Calu3 (cell line): ENCODE measurements around the gene CXCR5. TPM values are rescaled to one million over a fixed set of nuclear protein-coding genes. Genes with fewer than 3 reads are reported as not detected.

Experiments used
- BruUV-seq: library from RNA; stranded (reverse); fragments of 400-500 nt; replicated peaks from 2 replicates; lab custom pipeline; 2021; lab: Mats Ljungman, UMichigan
- CTCF ChIA-PET: fragments of 300-600 bp; sonication (Branson Sonifier 250); formaldehyde crosslinking; loops from one replicate; lab custom pipeline; 2022; ENCODE audit warnings: antibody characterized with exemption; lab: Charles Lee
- DNase-seq: peaks from one replicate; pipeline ENCODE4 v3.0.0; 2022
- H3K27ac Mint-ChIP-seq: one replicate; pipeline ENCODE4 v1.8.0; 2022; ENCODE audit warnings: mixed read lengths; ENCODE audit not compliant: unreplicated experiment
- H3K27me3 Mint-ChIP-seq: one replicate; pipeline ENCODE4 v1.8.0; 2022; ENCODE audit warnings: mixed read lengths; ENCODE audit not compliant: unreplicated experiment
- H3K36me3 Mint-ChIP-seq: one replicate; pipeline ENCODE4 v1.8.0; 2022; ENCODE audit warnings: mild to moderate bottlenecking, moderate library complexity, mixed read lengths; ENCODE audit not compliant: insufficient read depth, unreplicated experiment
- H3K4me1 Mint-ChIP-seq: one replicate; pipeline ENCODE4 v1.8.0; 2022; ENCODE audit warnings: mild to moderate bottlenecking, low read depth, mixed read lengths; ENCODE audit not compliant: unreplicated experiment
- H3K4me3 Mint-ChIP-seq: one replicate; pipeline ENCODE4 v1.8.0; 2022; ENCODE audit warnings: mild to moderate bottlenecking, low read depth, moderate library complexity, mixed read lengths; ENCODE audit not compliant: unreplicated experiment
- H3K9me3 Mint-ChIP-seq: one replicate; pipeline ENCODE4 v1.8.0; 2022; ENCODE audit warnings: low read depth, mixed read lengths; ENCODE audit not compliant: unreplicated experiment
- intact Hi-C: fragments of 100-400 bp; cut with micrococcal nuclease; formaldehyde crosslinking; loops from one replicate; pipeline ENCODE4 v1.10.0; 2022; ENCODE audit not compliant: unreplicated experiment
- total RNA-seq: library from RNA; stranded (reverse); gene quantifications from 2 replicates; pipeline ENCODE4 v1.2.3, GENCODE V29; 2022
- TF ChIP-seq, protein P1 (sequence below): fragments of 200-600 bp; IDR thresholded peaks from one replicate; pipeline ENCODE4 v1.8.0; 2022; ENCODE audit warnings: antibody characterized with exemption; ENCODE audit not compliant: unreplicated experiment

Gene CXCR5
- total RNA-seq, 1 experiment from 2014 or later, result not detected

DNA sequence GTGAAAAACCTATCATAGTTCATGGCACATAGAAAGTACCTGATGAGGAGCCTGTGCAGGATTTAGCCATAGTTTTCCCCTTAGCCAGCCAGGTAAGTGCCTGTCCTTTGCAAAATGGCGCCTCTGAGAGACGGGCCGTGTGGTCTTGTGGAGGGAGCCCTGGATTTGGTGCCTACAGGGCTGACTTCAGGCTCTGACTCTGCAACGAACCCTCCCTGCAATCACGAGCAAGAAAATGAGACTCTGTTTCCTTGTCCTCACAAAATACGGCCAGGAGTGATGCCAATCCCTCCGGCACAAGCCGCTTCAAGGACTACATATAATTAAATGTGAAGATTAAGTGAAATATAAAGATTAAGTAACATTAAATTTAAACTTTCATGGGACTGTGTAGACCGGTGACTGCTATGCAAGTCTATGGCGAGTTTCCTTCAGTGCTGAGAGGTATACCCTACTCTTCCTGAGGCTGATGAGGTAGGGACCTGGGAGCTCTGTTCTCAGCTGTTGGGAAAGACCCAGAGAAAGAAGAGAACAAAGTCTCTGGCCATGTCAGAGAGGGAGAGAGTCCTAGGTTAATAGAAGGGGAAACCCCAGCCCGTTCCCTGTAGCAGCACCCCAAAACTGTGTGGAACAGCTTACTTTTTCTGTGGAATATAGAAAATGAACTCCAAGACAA, 6.1 kb upstream of the CXCR5 start:
- H3K27me3 Mint-ChIP-seq, result peaks cover 4% of the 10 kb centered on the region
- H3K9me3 Mint-ChIP-seq, result no peaks in the 10 kb centered on the region
- no peak overlapping the region for H3K27ac Mint-ChIP-seq
- CTCF ChIA-PET, result no interaction called here
- BruUV-seq, result no TSS peak
- no peaks in the 10 kb centered on the region for H3K36me3 Mint-ChIP-seq
- intact Hi-C loops, result no loop called here
- DNase-seq, result no peak
- TF ChIP-seq, protein P1, sequence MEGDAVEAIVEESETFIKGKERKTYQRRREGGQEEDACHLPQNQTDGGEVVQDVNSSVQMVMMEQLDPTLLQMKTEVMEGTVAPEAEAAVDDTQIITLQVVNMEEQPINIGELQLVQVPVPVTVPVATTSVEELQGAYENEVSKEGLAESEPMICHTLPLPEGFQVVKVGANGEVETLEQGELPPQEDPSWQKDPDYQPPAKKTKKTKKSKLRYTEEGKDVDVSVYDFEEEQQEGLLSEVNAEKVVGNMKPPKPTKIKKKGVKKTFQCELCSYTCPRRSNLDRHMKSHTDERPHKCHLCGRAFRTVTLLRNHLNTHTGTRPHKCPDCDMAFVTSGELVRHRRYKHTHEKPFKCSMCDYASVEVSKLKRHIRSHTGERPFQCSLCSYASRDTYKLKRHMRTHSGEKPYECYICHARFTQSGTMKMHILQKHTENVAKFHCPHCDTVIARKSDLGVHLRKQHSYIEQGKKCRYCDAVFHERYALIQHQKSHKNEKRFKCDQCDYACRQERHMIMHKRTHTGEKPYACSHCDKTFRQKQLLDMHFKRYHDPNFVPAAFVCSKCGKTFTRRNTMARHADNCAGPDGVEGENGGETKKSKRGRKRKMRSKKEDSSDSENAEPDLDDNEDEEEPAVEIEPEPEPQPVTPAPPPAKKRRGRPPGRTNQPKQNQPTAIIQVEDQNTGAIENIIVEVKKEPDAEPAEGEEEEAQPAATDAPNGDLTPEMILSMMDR, result no peak
- H3K4me1 Mint-ChIP-seq, result no peaks in the 10 kb centered on the region
- H3K4me3 Mint-ChIP-seq, result no peak overlapping the region

DNA sequence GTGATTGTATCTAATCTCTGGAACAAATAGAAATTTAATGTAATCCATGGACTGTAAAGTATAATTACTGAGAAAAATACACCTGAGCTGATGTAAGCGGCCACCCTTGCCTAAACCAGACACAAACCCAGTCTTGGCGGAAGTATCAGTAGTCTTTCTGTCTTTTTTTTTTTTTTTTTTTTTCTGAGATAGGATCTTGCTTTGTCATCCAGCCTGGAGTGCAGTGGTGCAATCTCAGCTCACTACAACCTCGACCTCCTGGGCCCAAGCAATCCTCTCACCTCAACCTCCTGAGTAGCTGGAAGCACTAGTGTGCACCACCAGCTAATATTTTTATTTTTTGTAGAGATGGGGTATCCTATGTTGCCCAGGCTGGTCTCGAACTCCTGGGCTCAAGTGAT, 5.5 kb upstream of the CXCR5 start:
- H3K27me3 Mint-ChIP-seq, result peaks cover 10% of the 10 kb centered on the region
- no peak for DNase-seq
- H3K4me1 Mint-ChIP-seq, result no peaks in the 10 kb centered on the region
- TF ChIP-seq, protein P1, result no peak
- no peaks in the 10 kb centered on the region for H3K9me3 Mint-ChIP-seq
- H3K4me3 Mint-ChIP-seq, result no peak overlapping the region
- intact Hi-C loops, result no loop called here
- no TSS peak for BruUV-seq
- CTCF ChIA-PET, result no interaction called here
- H3K27ac Mint-ChIP-seq, result no peak overlapping the region
- H3K36me3 Mint-ChIP-seq, result no peaks in the 10 kb centered on the region

DNA sequence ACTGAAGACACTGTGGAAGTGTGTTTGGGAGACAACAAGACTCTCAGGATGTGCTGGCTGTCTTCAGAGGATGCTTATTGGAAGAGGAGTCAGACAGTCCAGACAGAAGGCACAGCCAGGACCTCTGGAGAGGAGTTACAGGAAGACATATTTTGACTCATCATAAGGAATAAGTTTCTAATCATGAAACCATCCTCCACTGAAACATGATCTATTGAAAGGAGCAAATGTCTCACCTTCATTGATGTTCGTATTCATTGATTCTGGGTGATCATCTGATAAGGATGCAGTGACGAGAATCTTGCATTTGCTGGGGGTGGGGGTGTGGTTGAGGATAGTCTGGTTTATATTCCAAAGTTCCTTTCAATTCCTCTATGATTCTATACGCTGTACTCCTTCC, 2.5 kb upstream of the CXCR5 start:
- H3K4me3 Mint-ChIP-seq, result no peak overlapping the region
- no peaks in the 10 kb centered on the region for H3K4me1 Mint-ChIP-seq
- H3K27ac Mint-ChIP-seq, result no peak overlapping the region
- CTCF ChIA-PET, result no interaction called here
- no TSS peak for BruUV-seq
- TF ChIP-seq, protein P1, result no peak
- no peaks in the 10 kb centered on the region for H3K36me3 Mint-ChIP-seq
- no peaks in the 10 kb centered on the region for H3K9me3 Mint-ChIP-seq
- intact Hi-C loops, result no loop called here
- peaks cover 18% of the 10 kb centered on the region for H3K27me3 Mint-ChIP-seq
- DNase-seq, result no peak

DNA sequence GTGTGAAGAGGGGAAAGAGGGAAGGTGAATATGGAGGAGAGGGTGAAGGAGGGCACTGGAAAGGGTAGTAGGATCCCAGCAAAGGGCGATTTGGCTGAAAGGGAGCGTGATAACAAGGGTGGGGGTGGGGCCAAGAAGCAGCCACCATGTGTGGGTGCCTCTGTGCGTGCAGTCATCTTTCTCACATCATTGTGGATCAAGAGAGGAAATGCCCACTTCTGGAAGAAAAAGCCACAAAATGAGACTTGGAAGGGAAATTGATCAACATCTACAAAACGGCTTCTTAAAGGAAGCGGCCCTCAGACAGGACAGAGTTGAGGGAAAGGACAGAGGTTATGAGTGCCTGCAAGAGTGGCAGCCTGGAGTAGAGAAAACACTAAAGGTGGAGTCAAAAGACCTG, 1.2 kb upstream of the CXCR5 start:
- Mint-ChIP-seq H3K27me3 (peaks cover 18% of the 10 kb centered on the region), H3K4me3 (no peak overlapping the region), H3K4me1 (peaks cover under 1% of the 10 kb centered on the region), H3K36me3 (no peaks in the 10 kb centered on the region), H3K27ac (no peak overlapping the region), H3K9me3 (no peaks in the 10 kb centered on the region)
- intact Hi-C loops, result no loop called here
- TF ChIP-seq, protein P1, result no peak
- no peak for DNase-seq
- BruUV-seq, result no TSS peak
- CTCF ChIA-PET, result no interaction called here
